WTC11 (cell line): ENCODE data around the gene COL27A1. TPM values are rescaled to one million over a fixed set of nuclear protein-coding genes. Genes with fewer than 3 reads are reported as not detected.

Experiments used
- ATAC-seq: fragments of 200-7000 bp; cut with Tn5 transposase; 2 replicates; pipeline ENCODE4 v1.10.0; 2021; ENCODE audit warnings: mild to moderate bottlenecking, moderate library complexity
- CTCF ChIA-PET: fragments of 300-600 bp; sonication (Branson Sonifier 250); formaldehyde crosslinking; loops from one replicate; lab custom pipeline; 2021; ENCODE audit warnings: antibody characterized with exemption; lab: Charles Lee
- POLR2A ChIA-PET: fragments of 350-600 bp; sonication (Branson Sonifier 250); formaldehyde crosslinking; loops from one replicate; lab custom pipeline; 2021; ENCODE audit warnings: antibody characterized with exemption; lab: Charles Lee
- DNase-seq: peaks from one replicate; pipeline ENCODE4 v3.0.0; 2021; ENCODE audit warnings: low spot score
- H3K27ac Mint-ChIP-seq: 2 replicates; pipeline ENCODE4 v1.8.0; 2021; ENCODE audit warnings: mixed read lengths
- H3K27me3 Mint-ChIP-seq: 2 replicates; pipeline ENCODE4 v1.8.0; 2021; ENCODE audit warnings: low read depth, mild to moderate bottlenecking, moderate library complexity, mixed read lengths
- H3K36me3 Mint-ChIP-seq: 2 replicates; pipeline ENCODE4 v1.8.0; 2021; ENCODE audit warnings: mixed read lengths
- H3K4me1 Mint-ChIP-seq: 2 replicates; pipeline ENCODE4 v1.8.0; 2022; ENCODE audit warnings: mixed read lengths
- H3K4me3 Mint-ChIP-seq: 2 replicates; pipeline ENCODE4 v1.8.0; 2021; ENCODE audit warnings: mild to moderate bottlenecking, moderate library complexity, mixed read lengths
- H3K9me3 Mint-ChIP-seq: 2 replicates; pipeline ENCODE4 v1.8.0; 2021; ENCODE audit warnings: mixed read lengths
- ATF1 ChIP-seq: sonication (generic); formaldehyde crosslinking; IDR thresholded peaks from 2 replicates; pipeline ENCODE4 v1.8.1; 2023; ENCODE audit warnings: mild to moderate bottlenecking, moderate library complexity, missing genetic modification reagents
- ESRRA ChIP-seq: sonication (generic); formaldehyde crosslinking; IDR thresholded peaks from 2 replicates; pipeline ENCODE4 v1.8.1; 2022; ENCODE audit warnings: mild to moderate bottlenecking, missing genetic modification reagents, borderline replicate concordance
- GABPB1 ChIP-seq: sonication (generic); formaldehyde crosslinking; IDR thresholded peaks from 2 replicates; pipeline ENCODE4 v1.8.1; 2023; ENCODE audit warnings: mild to moderate bottlenecking, missing genetic modification reagents
- JAZF1 ChIP-seq: fragments of 250-450 bp; sonication (Bioruptor Pico); IDR thresholded peaks from 2 replicates; pipeline ENCODE4 v1.9.0; 2021; ENCODE audit warnings: moderate library complexity, mild to moderate bottlenecking, inconsistent platforms
- MLX ChIP-seq: sonication (generic); formaldehyde crosslinking; IDR thresholded peaks from 2 replicates; pipeline ENCODE4 v1.8.1; 2023; ENCODE audit warnings: mild to moderate bottlenecking, missing genetic modification reagents, moderate library complexity
- NR1H2 ChIP-seq: sonication (generic); formaldehyde crosslinking; IDR thresholded peaks from 2 replicates; pipeline ENCODE4 v1.9.0; 2021; ENCODE audit warnings: mild to moderate bottlenecking, moderate library complexity, missing genetic modification reagents
- NR3C1 ChIP-seq: sonication (generic); formaldehyde crosslinking; conservative IDR thresholded peaks from 2 replicates; pipeline ENCODE4 v1.8.1; 2023; ENCODE audit warnings: low read depth, mild to moderate bottlenecking, missing genetic modification reagents
- TP53 ChIP-seq: sonication (generic); formaldehyde crosslinking; IDR thresholded peaks from 2 replicates; pipeline ENCODE4 v1.8.1; 2023; ENCODE audit warnings: mild to moderate bottlenecking, missing genetic modification reagents
- ZNF121 ChIP-seq: sonication (generic); formaldehyde crosslinking; IDR thresholded peaks from 2 replicates; pipeline ENCODE4 v1.8.0; 2023; ENCODE audit warnings: missing genetic modification reagents
- ZNF219 ChIP-seq: sonication (generic); formaldehyde crosslinking; IDR thresholded peaks from 2 replicates; pipeline ENCODE4 v1.8.0; 2023; ENCODE audit warnings: missing genetic modification reagents, mild to moderate bottlenecking, borderline replicate concordance
- ZNF232 ChIP-seq: sonication (generic); formaldehyde crosslinking; IDR thresholded peaks from 2 replicates; pipeline ENCODE4 v1.8.0; 2022; ENCODE audit warnings: mild to moderate bottlenecking, missing genetic modification reagents
- ZNF281 ChIP-seq: sonication (generic); formaldehyde crosslinking; IDR thresholded peaks from 2 replicates; pipeline ENCODE4 v1.8.0; 2023; ENCODE audit warnings: mild to moderate bottlenecking, missing genetic modification reagents
- total RNA-seq: library from RNA; stranded (reverse); gene quantifications from 3 replicates; pipeline ENCODE4 v1.2.3, GENCODE V29; 2021
- TF ChIP-seq, protein P1 (sequence below): sonication (generic); formaldehyde crosslinking; conservative IDR thresholded peaks from 2 replicates; pipeline ENCODE4 v1.8.1; 2023; ENCODE audit warnings: mild to moderate bottlenecking, low read depth, missing genetic modification reagents, moderate library complexity
- TF ChIP-seq, protein P2 (sequence below): sonication (generic); formaldehyde crosslinking; IDR thresholded peaks from 2 replicates; pipeline ENCODE4 v1.8.1; 2022; ENCODE audit warnings: low read depth, mild to moderate bottlenecking, moderate library complexity, missing genetic modification reagents, borderline replicate concordance

COL27A1 gene
- total RNA-seq, 1 experiment from 2014 or later = 47.5 TPM

DNA sequence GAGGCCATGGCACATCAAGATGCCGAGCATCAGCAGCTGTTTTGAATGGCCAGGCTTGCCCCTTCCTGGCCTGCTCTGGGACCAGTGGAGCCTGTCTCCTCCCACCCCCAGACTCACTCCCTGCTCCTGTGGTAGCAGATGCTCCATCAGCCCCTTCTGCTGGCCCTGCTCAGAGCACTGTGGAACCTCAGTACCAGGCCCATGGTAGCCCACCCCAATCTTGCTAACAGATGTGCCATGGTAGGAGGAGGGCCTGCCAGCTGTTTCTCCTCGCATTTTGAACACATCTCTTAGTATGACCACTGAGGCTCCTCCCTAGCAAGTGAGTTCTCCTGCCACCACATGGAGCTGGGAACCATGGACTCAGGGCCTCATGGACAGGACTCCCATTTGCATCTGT lies 29.5 kb downstream of the COL27A1 start:
- ChIA-PET CTCF (no interaction called here), POLR2A (no interaction called here)
- H3K4me1 Mint-ChIP-seq = no peaks in the 10 kb centered on the region
- H3K9me3 Mint-ChIP-seq = peaks cover 15% of the 10 kb centered on the region
- H3K36me3 Mint-ChIP-seq = peaks cover 30% of the 10 kb centered on the region
- TF ChIP-seq NR3C1 (CRISPR knock-in tag) = no peak
- ATAC-seq (no peak), DNase-seq (no peak)
- H3K4me3 Mint-ChIP-seq = no peak overlapping the region
- H3K27me3 Mint-ChIP-seq = no peaks in the 10 kb centered on the region
- H3K27ac Mint-ChIP-seq = no peak overlapping the region

- DNase-seq = no peak
- Mint-ChIP-seq H3K36me3 (peaks cover 39% of the 10 kb centered on the region), H3K4me1 (no peaks in the 10 kb centered on the region), H3K27me3 (no peaks in the 10 kb centered on the region), H3K4me3 (no peak overlapping the region), H3K27ac (no peak overlapping the region), H3K9me3 (peaks cover 23% of the 10 kb centered on the region)
- TF ChIP-seq ZNF219 (CRISPR knock-in tag) = no peak
- no peak for TF ChIP-seq ZNF121 (CRISPR knock-in tag)
- no peak for TF ChIP-seq ZNF281 (CRISPR knock-in tag)
- no peak for TF ChIP-seq ZNF232 (CRISPR knock-in tag)
- TF ChIP-seq JAZF1 (CRISPR knock-in tag) = no peak
- TF ChIP-seq, protein P1, sequence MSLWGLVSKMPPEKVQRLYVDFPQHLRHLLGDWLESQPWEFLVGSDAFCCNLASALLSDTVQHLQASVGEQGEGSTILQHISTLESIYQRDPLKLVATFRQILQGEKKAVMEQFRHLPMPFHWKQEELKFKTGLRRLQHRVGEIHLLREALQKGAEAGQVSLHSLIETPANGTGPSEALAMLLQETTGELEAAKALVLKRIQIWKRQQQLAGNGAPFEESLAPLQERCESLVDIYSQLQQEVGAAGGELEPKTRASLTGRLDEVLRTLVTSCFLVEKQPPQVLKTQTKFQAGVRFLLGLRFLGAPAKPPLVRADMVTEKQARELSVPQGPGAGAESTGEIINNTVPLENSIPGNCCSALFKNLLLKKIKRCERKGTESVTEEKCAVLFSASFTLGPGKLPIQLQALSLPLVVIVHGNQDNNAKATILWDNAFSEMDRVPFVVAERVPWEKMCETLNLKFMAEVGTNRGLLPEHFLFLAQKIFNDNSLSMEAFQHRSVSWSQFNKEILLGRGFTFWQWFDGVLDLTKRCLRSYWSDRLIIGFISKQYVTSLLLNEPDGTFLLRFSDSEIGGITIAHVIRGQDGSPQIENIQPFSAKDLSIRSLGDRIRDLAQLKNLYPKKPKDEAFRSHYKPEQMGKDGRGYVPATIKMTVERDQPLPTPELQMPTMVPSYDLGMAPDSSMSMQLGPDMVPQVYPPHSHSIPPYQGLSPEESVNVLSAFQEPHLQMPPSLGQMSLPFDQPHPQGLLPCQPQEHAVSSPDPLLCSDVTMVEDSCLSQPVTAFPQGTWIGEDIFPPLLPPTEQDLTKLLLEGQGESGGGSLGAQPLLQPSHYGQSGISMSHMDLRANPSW (CRISPR knock-in tag) = no peak
- TF ChIP-seq TP53 (CRISPR knock-in tag) = no peak
- no peak for TF ChIP-seq ATF1 (CRISPR knock-in tag)
- no peak for TF ChIP-seq GABPB1 (CRISPR knock-in tag)
- TF ChIP-seq NR1H2 = no peak
- TF ChIP-seq ESRRA = no peak
- no peak for TF ChIP-seq MLX (CRISPR knock-in tag)
- TF ChIP-seq, protein P2, sequence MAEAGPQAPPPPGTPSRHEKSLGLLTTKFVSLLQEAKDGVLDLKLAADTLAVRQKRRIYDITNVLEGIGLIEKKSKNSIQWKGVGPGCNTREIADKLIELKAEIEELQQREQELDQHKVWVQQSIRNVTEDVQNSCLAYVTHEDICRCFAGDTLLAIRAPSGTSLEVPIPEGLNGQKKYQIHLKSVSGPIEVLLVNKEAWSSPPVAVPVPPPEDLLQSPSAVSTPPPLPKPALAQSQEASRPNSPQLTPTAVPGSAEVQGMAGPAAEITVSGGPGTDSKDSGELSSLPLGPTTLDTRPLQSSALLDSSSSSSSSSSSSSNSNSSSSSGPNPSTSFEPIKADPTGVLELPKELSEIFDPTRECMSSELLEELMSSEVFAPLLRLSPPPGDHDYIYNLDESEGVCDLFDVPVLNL (CRISPR knock-in tag) = no peak
- ChIA-PET POLR2A (no interaction called here), CTCF (interaction anchor here (0.7 to 3.4 kb wide), 4 partner anchors 31 to 105 kb away, joined by 3 to 18 read pairs (median 6); partner anchors contain the start of gene COL27A1)
- ATAC-seq = no peak
These were observed 30.5 kb downstream of the COL27A1 start for GRCh38 chr9:114185570-114186490.
